MV-4-11 (cell line): Measurements from ENCODE around the gene FAM3C.

Experiments
- DNase-seq: peaks from one replicate; lab custom pipeline; 2025; lab: John Stamatoyannopoulos, UW

FAM3C gene

GRCh38 chr7:121410829-121411596 lies 14.9 kb upstream of the FAM3C start:
- DNase-seq: no peak

GRCh38 chr7:121406944-121407343 lies 10.8 kb upstream of the FAM3C start:
- no peak for DNase-seq

- no peak for DNase-seq
These were observed 10.4 kb upstream of the FAM3C start for GRCh38 chr7:121406461-121406860.

- DNase-seq: no peak
These were observed 8.2 kb upstream of the FAM3C start for GRCh38 chr7:121404348-121404747.

GRCh38 chr7:121402701-121403100 lies 6.6 kb upstream of the FAM3C start:
- DNase-seq: no peak

GRCh38 chr7:121401896-121402295 lies 5.8 kb upstream of the FAM3C start:
- no peak for DNase-seq

GRCh38 chr7:121398246-121398645 lies 2.1 kb upstream of the FAM3C start:
- DNase-seq: no peak

GRCh38 chr7:121397822-121398221 lies 1.7 kb upstream of the FAM3C start:
- DNase-seq: no peak

GRCh38 chr7:121397361-121397760 lies 1.3 kb upstream of the FAM3C start:
- DNase-seq: no peak

GRCh38 chr7:121395494-121395960 lies 581 bp downstream of the FAM3C start:
- DNase-seq: no peak

- no peak for DNase-seq
These were observed 1.4 kb downstream of the FAM3C start for GRCh38 chr7:121394709-121395140.

- DNase-seq: no peak
These were observed 3.1 kb downstream of the FAM3C start for GRCh38 chr7:121393005-121393366.

GRCh38 chr7:121392277-121393004 lies 3.7 kb downstream of the FAM3C start:
- no peak for DNase-seq

GRCh38 chr7:121391686-121392085 lies 4.4 kb downstream of the FAM3C start:
- DNase-seq: no peak

GRCh38 chr7:121390617-121391016 lies 5.5 kb downstream of the FAM3C start:
- no peak for DNase-seq

- no peak for DNase-seq
These were observed 6.0 kb downstream of the FAM3C start for GRCh38 chr7:121390109-121390508.

GRCh38 chr7:121388950-121389349 lies 7.2 kb downstream of the FAM3C start:
- DNase-seq: no peak

GRCh38 chr7:121385800-121386179 lies 10.3 kb downstream of the FAM3C start:
- DNase-seq: peak; percentile 67

- no peak for DNase-seq
These were observed 10.9 kb downstream of the FAM3C start for GRCh38 chr7:121385056-121385799.

- DNase-seq: no peak
These were observed 11.8 kb downstream of the FAM3C start for GRCh38 chr7:121384265-121384664.

- DNase-seq: no peak
These were observed 12.7 kb downstream of the FAM3C start for GRCh38 chr7:121383235-121383910.

GRCh38 chr7:121382473-121382872 lies 13.6 kb downstream of the FAM3C start:
- no peak for DNase-seq
